Urothelium cell line (cell line): ENCODE results near the gene NADK2.

Experiments
- DNase-seq: peaks from one replicate; pipeline ENCODE4 v3.0.0; 2011; ENCODE audit warnings: low spot score, mixed read lengths
- FAIRE-seq: peaks from 2 replicates; lab custom pipeline; 2011; peaks lifted over from hg19 to GRCh38; lab: Jason Lieb, UNC

NADK2 gene

DNA sequence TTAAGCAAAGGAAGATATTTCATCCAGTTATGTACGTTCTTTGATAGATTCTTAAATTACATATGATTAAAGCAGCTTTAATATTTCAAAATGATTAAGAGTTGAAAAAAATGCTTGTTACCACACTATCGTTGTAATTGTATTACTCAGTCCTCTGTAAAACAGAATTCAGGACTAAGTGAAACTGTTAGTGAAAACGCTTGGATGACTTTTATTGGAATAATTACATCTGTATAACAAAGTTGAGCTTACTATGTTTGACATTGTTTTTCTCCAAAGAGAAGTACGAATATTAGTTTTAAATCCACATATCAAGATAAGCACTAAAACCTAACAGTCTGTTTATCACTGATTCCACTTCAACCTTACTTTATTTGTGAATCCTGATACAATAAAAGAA lies 8.7 kb upstream of the NADK2 start:
- no peak for DNase-seq
- FAIRE-seq: no peak

DNA sequence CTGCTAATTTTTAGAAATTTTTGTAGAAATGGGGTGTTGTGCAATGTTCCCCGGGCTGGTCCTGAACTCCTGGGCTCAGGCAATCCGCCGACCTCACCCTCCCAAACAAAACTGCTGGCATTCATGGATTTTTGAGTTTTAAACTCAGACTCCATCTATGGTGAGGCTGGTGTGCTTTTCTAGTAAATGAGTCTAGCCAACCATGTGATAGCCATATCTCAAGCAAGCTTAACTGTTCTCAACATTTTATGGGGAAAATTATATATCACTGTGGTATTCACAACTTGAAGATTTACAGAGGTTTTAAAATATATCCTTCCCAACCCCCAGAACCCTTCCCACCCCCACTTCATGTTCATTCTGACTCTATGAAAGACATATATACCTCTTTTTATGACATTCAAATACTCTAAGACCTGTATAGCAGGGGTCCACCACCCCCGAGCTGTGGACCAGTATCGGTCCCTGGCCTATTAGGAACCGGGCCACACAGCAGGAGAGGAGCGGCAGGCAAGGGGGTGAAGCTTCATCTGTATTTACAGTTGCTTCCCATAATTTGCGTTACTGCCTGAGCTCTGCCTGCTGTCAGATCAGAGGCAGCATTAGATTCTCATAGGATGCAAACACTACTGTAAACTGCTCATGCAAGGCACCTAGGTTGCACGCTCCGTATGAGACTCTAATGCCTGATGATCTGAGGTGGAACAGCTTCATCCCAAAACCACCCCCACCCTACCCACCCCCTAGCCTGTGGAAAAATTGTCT lies 4.5 kb upstream of the NADK2 start:
- no peak for FAIRE-seq
- no peak for DNase-seq

DNA sequence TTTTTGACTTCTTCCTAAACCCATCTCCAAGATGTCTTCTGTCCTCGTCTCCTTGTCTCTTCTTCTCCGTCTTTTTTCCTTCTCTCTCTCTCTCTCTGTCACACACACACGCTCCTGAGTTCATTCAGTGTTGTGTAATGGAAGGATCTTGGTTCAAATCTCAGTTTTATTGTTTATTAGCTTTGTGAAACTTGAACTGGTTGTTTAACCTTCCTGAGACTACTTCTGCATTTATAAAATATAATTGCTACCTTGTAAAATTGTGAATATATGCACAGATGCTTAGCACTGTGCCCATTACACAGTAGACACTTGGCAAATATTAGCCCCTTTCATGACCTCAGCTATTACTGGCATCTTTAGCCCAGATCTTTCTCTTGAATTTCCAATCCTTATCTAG lies 2.4 kb upstream of the NADK2 start:
- DNase-seq (no peak), FAIRE-seq (no peak)

DNA sequence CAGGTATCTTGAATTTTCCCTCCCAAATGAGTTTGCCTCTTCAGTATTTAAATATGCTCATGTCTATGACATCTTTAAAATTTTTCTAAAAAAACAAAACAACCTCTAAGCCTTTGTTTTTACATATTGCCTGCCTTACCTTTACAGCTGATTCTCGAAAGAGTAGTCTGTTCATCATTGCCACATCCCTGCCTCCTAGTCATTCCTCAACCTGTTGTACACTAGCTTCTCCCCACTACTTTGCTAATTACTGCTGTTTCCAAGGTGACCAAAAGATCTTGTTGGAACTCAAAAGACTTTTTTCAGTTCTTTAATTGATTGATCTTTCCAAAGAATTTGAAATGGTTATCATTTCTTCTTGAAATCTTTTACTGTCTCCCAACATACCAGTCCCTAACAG lies 1.9 kb upstream of the NADK2 start:
- DNase-seq (no peak), FAIRE-seq (no peak)

DNA sequence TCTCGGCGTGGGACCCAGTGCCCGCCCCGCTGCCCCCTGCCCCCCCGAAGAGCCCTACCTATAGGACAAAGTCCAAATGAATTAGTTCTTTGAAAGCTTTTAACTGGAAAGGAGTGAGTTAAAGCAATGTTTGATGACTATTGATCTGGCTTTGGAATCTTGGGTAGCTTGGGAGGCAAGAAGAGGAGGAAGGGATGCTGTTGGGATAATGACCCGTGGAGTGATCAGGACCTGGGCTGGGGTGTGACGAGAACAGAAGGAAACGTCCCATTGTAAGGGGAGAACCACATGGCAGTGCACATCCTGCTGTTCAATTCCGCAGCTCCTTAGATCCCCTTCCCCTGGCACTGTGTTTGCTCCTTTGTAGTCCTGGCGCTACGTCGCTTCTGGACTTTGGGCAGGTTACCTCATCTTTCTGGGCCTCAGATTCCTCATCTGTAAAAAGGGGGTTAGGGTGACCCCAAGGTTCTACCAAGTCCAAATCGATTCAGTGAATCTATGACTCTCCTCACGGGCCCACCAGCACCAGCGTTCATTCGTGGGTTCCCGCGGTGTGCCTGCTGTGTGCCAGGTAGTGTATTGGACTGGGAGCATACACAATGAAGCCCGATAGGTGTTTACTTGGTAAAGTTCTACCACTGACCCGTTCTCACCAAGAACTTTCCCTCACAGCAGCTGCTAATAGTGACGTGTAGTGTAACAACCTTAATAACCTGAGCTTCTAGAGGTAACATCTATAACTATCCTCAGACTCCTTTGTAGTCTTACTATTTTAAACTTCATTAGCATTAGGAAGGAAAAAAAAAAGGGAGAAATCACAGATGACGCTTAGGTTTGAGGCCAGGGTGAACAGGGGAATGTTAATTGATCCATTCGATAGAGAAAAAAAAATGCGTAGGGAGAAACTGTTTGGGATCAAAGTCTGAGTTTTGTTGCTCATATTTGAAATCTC lies 1.1 kb upstream of the NADK2 start:
- DNase-seq (peak; percentile 26), FAIRE-seq (no peak)

DNA sequence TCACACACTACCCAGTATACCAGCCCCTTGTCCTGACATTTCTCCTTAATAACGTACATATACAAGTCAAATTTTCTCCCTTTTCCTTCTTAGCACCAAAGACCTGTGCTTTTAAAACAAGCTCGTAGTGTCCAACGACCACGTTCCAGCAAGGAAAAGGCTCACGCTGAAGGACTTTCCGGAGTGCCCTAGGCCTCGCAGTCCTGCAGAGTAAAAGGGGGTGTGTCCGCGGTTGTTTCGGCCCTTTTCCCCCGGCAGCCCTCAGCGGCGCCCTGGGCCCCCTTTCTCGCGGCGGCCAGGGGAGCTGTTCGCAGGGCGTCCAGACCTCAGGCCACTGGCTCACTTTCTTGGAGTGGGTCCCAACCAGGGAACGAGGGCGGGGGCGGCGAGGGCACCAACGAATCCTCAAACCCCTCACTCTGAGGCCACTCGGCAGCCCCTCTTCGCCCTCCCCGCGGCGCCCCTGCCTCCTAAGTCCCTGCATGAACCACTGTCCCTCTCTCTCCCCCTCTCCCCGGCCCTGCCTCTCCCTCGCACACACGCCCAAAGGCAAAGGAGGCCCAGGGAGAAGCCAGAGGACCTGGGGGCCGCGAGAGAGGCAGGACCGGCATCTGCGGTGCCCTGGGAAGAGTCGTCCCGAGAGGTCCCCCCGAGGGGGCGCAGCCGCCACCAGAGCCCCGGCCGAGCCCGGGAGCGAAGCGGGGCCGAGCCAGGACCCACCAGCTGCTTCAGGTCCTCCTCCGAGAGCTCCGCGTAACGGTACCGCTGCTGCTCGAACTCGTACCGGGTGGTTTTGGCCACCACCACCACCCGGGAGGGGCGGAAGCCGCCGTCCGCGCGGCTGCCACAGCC lies 720 bp downstream of the NADK2 start:
- FAIRE-seq: no peak

DNA sequence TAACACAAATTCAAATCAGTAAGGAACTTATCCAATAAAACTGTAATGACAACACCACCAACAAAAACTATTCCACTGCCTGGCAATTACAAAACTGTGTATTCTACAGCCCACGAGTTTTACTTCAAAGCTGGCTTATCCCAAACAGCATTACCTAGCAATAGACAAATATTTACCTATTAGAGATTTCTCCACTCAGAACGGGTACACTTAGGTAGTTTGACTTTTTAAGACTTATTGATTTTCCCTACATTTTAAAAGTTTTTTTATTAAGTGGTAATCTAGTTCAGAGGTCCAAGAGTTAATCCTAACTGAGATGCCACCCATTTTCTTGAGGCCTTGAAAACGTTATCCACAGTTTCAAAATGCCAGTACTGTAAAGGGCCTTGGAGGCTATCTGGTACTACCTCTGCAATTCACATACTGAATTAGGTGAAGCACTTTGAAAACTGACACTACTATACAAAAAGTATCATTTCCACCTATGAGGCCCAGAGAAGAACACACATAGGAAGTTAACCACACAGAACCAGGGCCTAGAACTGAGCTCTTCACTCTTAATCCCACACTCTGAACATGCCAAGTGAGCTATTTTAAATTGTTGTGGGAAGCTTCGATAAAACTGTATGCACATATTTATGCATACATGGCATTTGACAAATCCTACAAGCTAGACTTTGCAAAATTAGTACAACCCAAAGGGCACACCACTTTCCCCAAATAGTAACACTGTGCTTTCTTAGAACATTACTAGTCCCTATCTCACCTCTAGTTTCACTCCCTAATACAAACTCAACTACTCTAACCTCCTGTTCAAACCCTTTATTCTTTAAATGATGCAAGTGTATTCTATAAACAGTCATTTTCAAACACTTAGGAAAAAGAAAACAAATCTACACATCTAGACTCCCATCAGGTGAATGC lies 2.1 kb downstream of the NADK2 start:
- FAIRE-seq: peak; percentile 44

More for the DNA sequence above, 720 bp downstream of the NADK2 start:
- peak; percentile 78 for DNase-seq

DNA sequence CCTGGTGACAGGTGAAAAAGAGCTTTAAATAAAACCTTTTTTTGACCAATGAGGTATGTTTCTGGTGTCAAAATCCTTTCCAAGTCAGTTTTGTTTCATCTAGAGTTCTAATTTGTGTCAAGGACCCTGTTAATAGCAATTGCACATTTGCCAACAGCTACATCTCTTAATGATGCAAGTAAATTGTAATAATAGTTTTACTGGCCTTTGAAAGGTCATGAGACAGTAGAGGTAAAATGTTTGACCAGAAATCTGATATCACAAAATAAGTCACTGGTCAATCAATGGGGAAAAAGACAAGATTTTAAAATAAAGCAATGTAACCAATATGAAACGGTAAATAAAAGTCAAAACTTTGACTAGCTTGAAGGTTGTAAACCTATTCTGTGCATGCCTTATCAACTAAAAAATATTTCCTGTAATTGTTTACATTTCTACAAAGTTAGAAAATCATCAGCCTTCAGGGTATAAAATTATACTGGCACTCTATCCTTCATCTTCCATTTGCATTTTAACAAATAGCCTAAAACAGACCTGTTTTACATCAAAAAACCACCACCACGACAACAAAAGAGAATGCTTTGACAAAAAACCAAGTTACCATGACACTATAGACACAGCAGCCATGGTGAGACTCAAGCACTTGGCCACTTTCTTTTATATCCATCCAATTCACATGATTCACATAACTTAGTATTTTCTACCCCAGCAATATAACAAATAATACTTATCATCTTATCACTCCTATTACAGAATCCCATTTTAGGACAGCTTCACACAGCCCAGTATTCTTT lies 3.0 kb downstream of the NADK2 start:
- DNase-seq: no peak
- FAIRE-seq: no peak

More for the DNA sequence above, 2.1 kb downstream of the NADK2 start:
- no peak for DNase-seq

DNA sequence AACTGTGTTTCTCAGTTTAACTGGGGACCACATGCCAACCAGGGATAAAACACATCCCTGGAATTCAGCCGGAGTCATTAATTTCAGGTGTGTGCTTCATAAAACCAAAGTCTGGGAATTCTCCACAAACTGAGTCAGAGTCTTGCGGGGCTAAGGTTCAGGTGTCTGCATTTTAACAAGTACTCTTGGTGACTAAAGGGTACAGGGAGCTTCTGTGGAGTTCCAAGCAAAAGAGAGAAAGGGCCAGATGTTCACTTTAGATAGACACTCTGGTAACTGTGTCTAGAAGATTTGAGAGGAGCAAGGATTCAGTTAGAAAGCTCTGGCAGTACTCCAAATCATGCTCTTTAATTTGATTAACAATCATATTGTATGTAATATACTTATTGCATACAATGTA lies 4.0 kb downstream of the NADK2 start:
- DNase-seq (peak; percentile 7), FAIRE-seq (no peak)

DNA sequence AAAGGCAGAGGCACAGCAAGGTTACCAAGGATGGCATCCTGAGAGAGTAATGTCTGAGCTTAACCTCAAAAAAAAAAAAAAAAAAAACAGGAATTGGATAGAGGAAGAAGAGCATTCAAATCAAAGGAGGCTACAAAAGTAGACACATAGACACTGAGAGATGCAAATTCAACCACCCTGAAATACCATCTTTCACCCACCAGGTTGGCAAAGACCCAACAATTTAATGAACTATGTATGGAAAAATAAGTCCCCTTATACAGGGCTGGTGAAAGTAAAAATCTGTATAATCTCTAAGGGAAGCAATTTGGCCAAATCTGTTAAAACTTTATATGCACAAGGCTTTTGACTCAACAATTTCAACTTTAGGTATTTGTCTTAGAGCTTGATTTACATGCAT lies 4.9 kb downstream of the NADK2 start:
- FAIRE-seq: no peak

DNA sequence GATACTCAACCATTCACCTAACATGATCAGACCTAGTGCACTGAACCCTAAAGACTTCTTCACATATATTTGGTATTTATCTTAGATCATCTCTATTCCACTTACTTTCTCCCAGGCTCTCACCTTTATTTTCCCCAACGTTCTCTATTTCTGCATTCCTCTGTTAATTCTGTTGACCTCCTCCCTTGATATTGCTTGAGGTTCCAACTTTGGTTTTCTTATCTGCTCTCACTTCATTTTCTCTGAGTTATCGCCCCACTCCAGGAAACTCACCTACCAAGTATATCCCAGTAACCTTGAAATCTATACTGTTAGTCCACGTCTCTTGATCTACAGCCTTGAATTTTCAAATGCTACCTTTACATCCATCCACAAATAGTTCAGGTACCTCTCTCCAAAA lies 9.2 kb downstream of the NADK2 start:
- FAIRE-seq (no peak), DNase-seq (no peak)

More for the DNA sequence above, 4.9 kb downstream of the NADK2 start:
- DNase-seq: no peak

DNA sequence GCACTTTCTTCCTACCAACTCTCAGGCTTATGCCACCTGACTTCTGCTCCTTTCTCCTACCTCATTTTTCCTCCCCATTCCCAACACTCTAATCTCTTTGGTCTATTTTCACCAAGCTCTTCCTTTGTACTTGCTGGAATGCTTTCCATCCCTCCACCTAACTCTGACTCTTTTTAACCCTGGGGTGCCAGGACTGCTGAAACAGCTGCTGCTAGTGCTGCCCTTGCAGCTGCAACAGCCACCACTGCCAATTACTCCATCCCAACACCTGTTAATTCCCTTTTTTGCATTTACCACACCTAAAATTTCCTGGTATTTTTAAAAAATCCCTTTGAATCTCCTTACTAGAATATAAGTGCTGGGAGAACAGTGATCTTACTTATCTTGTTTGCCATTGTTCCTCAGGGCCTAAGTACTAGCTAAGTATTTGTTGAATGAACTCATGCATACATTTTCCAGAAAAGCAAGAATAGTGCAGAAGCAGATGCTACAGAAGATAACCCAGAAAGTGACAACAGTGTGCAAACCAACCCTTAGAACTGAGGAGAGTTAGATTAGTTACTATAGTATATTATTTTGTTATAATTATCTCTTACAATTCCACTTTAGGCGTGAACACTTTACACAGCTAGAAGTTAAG lies 11.5 kb downstream of the NADK2 start:
- DNase-seq (no peak), FAIRE-seq (no peak)

DNA sequence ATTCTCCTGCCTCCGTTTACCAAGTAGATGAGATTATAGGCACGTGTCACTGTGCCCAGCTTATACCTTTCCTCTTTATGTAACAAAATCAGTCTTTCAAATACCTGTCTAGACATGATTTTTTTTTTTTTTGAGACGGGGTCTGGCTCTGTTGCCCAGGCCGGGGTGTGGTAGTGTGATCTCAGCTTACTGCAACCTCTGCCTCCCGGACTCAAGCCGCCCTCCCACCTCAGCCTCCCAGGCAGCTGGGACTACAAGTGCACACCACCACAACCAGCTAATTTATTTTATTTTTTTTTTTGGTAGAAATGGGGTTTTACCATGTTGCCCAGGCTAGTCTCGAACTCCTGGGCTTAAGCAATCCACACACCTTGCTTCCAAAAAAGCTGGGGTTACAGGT lies 13.2 kb downstream of the NADK2 start:
- FAIRE-seq (no peak), DNase-seq (no peak)

DNA sequence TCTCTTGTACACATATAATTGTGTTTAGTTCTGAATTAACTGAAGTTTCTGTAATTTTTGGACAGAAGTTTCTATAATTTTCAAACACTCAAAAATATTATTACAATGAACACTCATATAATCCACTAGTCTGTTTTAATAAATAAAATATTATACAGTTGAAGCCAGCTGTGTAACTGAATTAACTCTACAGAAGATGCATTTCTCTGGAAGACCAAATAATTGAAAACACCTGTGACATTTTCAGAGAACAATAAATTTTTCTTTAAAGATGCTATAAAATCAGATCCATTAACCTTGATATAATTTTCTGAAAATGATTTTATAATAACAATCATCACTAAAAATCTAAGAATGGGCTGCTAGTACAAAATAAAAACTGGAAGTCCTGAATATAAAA lies 14.7 kb downstream of the NADK2 start:
- DNase-seq: no peak
- no peak for FAIRE-seq

DNA sequence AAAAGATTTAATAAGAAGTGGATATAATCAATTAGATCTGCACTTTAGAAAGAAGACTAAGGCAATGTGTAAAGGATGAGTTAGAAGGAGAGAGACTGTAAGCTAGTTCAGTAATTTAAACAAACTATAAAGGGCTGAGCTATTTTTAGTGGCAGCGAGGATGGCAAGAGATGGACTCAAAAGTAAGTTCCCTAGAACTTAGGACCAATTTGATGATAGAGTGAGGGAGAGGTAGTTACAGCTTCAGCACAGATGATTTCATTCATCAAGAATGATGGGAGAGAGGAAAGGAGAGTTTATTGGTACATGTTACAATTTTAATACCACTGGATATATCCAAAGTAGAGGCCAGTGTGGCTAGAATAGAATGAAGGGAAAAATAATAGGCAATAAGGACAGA lies 19.1 kb downstream of the NADK2 start:
- FAIRE-seq (no peak), DNase-seq (no peak)

DNA sequence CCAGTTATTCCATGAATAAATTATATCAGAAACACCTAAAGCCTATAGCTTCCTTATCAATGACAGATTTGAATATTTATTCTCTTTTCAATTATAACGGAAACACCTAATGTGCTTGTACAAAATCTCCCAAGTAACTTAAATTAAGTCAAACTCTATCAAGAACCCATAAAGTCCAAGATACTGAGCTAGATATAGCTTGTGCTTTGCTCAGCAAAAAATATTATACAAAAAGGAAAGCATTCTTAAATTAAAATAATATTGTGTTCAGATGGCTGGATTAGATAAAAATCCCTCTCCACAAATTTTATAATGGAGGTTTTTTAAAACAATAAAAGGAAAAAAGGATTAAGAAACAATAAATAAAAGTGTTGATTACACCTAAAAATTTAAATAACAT lies 23.7 kb downstream of the NADK2 start:
- FAIRE-seq (no peak), DNase-seq (no peak)

DNA sequence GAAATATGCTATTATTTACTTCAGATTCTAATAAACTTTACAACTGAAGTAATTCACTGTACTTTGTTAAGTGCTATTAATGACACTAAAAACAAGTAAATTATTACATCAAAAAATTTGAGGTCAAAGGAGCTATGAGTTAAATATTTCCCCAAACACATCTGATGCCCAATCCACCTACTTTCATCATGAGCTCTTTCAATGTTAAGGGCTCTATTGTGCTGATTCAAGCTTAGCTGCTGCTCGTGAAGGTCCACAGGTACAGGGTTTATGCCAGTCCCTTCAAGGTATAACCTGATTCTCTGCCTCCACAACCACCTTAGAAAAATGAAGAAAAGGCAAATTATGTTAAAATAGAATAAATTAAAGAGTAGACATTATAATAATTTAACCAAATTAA lies 24.2 kb downstream of the NADK2 start:
- DNase-seq: no peak

DNA sequence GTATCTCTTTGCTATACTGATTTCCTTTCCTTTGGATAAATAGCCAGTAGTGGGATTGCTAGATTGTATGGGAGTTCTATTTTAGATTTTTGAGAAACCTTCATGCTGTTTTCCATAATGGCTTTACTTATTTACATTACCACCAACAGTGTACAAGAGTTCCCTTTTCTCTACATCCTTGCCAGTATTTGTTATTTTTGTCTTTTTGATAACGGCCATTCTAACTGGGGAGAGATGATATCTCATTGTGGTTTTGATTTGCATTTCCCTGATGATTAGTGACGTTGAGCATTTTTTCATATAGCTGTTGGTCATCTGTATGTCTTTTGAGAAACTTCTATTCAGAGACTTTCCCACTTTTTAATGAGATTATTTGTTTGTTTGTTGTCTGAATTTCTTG lies 25.8 kb downstream of the NADK2 start:
- FAIRE-seq: no peak
- DNase-seq: no peak

More for the DNA sequence above, 24.2 kb downstream of the NADK2 start:
- FAIRE-seq: no peak

DNA sequence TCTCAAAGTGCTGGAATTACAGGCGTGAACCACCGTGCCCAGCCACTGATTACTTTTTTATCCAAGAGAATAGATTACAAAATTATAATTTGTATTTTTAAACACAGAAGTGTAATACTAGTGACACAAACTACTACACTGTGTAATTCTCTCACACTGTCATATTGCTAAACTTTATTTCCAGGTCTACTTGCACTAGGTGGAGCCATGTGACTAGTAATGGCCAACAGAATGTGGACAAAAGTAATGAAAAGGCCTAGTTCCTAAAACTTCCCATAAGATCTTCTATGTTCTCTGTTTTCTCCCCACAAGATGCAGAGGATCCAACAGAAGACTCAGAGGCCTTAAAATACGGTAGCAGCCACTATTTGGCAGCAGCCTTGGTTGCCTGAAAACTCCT lies 27.3 kb downstream of the NADK2 start:
- no peak for DNase-seq
- no peak for FAIRE-seq
